UCSD-AML1 (cell line): ENCODE measurements around the gene POLK.
"Not testable (repeated sequence)": the region's sequence is repeated elsewhere in the genome, so short reads cannot be mapped to it uniquely, and the experiment has no call there.

Experiments
- DNase-seq: peaks from one replicate; lab custom pipeline; 2025; ENCODE audit not compliant: unreplicated experiment; lab: John Stamatoyannopoulos, UW

The POLK gene

DNA sequence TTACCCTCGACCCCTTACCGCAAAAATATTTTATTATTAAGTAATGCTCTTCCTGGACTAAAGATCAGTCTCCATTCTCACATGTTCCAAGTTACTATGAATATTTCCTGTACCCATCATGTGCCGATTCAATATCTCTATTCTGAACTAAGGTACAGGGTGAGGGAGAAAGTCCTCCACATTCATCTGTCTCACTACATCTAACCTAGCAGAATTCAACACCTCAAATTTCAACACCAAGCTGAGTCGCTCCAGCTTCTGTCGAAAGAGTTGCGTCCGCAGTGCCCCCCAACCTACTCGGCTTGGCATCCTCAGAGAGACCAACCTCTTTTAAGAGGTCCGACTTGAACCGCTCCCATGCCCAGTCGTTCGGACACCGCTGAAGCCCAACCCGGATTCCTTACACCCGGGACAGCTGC is 1.3 kb upstream of the POLK start:
- no peak for DNase-seq

DNA sequence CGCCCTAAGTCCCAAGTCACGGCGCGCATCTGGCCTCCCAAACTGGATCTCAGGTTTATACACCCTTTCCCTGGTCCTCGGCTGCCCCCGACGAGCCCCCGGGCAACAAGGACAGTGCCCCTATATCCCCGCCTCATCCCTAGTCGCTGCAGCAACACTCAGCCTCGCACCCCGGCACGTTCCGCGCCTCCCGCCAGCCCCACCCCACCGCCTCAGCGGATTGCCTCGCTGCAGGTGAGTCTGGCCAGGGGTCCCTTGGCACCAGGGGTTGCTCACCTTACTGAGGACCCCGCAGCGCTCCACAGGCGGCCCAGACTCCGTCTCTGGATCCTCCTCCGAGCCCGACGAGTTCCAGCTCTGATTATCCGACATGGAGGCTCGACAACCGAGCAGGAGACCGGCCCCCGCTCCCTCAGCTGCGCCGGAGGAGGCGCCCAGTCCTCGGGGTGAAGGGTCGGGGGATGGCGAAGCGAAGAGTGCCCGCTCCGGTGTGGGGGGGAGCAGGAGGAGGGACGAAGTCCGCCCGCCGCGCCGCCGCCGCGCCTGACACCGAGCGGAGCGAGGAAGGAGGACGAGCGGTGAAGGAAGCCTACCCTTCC is 756 bp upstream of the POLK start:
- peak; percentile 51 for DNase-seq

DNA sequence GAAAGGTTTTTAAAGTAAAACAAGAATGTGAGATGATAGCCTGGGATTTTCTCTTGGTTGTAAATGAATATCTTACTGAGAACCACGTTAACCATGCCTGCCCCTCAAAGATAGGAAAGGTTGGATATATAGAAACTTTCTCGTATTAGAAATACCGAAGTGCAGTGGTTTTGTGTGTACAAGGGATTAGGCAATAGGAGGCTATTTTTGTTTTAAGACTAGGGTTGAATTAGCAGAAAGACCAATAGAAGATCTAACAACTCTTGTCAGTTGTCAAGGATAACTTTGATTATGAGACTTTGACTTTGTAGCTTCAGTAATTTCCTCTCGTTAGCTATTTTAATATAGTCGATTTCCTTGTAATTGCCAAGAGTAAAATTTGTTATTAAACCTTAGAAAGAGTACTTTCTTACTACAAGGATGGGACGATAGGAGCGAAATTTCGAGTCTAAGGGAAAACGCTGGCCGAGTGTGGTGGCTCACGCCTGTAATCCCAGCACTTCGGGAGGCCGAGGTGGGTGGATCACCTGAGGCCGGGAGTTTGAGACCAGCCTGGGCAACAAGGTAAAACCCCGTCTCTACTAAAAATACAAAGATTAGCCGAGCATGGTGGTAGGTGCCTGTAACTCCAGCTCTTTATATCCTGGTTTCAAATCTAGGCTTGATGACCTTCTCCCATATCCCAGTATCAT is 838 bp downstream of the POLK start:
- no peak for DNase-seq

DNA sequence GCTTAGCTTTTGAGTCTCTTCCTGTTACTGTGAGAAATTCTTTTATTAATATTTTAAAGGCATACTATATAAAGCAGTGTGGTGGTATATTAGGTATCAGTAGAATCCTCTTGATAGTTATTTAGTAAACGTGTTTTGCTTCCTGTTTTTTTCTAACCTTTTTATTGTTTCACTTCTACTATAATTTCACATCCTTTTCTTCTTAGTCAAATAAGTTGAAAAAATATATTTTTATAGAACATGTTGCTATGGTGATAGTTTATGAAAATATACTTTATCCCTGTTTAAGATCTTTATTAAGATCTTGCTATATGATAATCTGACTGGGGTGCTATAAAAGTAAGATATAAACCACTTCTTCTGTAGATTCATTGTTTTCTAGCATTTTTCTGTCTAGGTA is 2.1 kb downstream of the POLK start:
- no peak for DNase-seq

DNA sequence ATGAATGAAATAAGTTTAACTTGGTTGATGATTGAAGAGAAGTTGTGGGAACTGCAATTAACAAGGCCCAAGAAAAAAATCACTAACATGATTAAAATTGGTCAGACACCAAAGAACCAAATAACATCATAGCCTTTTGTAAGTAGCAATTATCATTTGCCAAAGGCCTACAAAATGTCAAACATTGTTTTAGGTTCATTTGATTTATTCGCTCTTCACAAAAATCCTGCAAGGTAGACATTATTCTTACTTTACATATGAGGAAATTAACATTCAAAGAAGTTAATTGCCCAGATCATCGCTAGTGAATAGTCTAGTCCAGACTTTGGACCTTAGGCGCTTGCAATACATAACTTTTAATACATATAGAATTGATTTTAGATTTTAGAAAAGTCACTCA is 2.6 kb downstream of the POLK start:
- DNase-seq = no peak

DNA sequence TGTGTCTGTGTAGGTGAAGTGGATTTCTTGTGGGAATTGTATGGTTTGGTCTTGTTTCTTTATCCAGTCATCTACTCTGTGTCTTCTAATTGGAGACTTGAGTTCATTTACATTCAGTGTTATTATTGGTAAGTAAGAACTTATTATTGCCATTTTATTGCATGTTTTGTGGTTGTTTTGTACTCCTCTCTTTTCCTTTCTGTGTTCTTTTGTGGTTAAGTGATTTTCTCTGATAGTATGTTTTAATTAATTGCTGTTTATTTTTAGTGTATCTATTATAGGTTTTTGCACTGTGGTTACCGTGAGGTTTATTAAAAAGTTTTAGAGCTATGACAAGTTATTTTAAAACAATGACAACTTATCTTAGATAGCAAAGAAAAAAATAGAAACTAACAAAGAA is 8.1 kb downstream of the POLK start:
- no peak for DNase-seq

DNA sequence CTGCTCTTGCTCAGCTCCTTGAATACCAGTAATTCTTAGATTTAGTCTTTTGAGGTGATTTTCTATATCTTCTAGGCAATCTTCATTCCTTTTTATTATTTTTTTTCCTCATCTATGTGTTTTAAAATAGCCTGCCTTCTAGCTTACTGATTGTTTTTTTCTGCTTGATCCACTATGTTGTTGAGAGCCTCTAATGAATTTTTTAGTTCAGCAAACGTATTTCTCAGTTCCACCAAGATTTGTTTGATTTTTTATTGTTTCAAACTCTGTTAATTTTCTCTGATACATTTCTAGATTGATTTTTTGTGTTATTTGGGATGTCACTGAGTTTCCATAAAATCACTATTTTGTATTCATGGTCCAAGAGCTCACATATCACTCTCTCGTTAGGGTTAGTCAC is 9.5 kb downstream of the POLK start:
- no peak for DNase-seq

DNA sequence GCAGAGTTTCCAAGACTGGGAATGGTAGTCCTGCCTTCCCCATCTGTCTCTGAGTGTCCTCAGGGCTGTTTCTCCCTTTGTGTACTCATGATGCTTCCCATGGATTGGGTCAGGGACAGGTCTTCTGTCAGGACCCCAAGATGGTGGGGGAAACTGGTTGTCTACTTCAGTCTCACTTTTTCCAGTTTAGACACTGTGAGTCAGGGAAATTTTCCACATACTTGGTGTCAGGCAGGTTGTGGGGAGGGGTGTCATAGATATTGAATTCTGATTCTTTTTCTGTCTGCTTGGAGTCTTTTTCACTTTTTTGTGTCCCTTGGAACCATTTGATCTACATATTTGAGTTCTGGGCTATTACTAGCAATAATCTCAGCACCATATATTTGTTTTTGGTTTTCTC is 10.3 kb downstream of the POLK start:
- no peak for DNase-seq

DNA sequence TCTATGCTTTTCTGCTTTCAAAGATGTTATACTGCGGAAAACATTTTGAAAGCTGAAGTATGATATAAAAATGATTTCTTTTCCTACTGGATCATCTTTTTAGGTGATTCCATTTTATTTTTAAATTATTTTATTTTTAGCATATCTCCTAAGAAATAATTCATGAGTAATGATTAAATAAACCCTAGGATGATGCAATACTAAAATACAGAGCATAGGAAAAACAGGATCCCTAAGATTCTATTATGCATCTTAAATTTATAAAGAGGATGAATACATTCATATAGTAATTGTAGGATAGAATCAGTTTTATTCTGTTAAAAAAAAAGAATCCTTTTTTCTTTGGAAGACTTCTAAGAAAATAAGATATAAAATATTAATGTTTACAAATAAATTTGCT is 10.9 kb downstream of the POLK start:
- DNase-seq = no peak

DNA sequence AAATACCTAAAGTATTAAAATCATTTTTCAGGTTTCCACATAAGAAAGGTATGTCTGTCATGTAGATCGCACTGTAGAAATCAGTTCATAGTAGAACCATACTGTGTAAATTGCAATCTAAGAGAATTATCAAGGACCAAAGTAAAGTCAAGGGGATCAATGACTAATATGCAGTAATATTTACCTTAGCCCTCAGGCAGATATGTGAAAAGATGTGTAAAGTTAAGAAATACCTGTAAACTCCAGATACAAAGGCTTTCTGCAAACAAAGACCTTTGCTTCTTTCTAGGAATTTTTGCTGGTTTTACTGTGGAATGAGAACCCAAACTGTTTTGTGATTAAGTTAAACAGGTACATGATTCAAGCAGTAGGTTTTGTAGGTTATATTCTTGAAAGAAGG is 11.6 kb downstream of the POLK start:
- DNase-seq = no peak

DNA sequence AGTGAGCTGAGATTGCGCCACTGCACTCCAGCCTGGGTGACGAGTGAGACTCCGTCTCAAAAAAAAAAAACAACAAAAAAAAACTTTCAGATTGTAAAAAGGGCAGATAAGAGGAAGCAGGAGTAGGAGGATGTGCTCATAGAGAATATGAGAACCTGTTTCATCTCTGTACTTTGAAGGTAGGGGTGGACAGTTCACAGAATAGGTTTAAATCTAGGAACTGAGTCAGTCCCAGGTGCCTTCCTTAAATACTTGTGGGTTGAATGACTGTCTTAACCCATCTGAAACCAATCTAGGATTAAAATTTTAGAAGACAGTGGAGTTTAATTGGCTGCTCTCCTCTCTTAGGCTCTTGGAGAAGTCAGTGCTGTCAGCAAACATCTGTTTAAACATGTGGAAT is 12.4 kb downstream of the POLK start:
- no peak for DNase-seq

DNA sequence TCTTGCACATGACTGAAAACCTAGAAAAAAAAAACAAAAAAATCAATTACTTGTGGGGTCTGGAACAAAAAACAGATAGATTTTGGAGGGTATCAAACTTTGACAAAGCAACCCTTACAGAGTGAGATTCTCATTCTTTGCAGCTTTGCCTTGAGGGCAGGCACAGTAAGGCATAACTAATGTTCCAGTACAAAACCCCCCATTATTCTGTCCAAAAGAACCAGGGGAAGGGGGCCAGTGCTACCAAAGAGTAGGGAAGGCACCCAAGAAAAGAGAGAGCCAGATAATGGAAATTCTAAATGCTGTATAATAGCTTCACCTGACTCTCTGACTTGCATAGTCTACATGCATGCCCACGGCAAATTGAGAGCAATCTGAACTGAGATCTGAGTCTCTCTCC is 12.9 kb downstream of the POLK start:
- no peak for DNase-seq

DNA sequence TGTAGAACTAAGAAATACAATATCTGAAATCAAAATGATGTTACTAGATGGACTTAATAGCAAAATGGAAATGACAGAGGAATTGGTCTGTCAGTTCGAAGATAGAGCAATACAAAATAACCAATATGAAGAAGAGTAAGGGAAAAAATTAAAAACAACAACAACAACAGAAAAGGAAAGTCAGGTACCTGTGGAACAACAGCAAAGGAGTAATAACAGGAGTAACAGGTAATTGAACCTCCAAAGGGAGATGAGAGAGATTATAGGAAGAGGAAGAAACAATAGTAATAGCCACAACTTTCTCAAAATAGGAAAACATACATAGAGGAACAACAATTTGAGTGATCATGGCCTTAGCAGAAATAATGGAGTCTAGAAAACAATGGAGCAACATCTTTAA is 13.7 kb downstream of the POLK start:
- DNase-seq = no peak

DNA sequence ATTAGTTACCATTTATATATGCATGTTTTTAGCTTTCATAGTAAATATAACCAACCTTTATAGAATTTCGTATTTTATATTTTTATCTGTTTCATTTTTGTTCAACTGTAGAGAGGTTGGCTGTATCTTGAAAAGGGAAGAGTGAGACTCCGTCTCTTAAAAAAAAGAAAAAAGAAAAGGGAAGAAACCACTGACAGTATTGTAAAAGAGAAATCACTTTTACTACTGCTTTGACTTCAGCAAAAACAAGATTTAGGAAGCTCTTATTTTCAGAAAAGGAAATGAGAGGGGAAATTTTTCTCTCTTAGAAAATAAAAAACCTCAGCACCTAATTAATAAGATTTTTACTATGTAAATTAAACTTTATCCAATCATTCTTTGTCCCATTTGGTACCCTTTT is 14.4 kb downstream of the POLK start:
- no peak for DNase-seq

DNA sequence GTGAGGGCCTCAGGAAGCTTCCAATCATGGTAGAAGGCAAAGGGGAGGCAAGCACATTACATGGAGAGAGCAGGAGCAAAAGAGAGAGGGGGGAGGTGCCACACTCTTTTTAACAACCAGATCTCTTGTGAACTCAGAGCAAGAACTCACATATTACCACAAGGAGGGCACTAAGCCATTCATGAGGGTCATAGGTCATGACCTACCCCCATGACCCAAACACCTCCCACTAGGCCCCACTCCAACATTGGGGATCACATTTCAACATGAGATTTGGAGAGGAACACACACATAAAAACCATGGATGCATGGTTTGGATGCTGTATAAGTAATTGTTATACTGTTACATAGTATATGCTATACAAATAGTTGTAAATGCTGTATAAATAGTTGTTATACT is 17.5 kb downstream of the POLK start:
- no peak for DNase-seq

DNA sequence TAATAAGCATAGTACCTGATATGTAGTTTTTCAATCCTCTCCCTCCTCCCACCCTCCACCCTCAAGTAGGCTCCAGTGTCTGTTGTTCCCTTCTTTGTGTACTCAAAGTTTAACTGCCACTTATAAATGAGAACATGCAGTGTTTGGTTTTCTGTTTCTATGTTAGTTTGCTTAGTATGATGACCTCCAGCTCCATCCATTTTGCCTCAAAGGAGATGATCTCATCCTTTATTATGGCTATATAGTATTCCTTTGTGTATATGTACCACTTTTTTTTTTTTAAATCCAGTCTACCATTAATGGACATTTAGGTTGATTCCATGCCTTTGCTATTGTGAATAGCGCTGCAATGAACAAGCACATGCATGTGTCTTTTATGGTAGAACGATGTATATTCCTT is 20.5 kb downstream of the POLK start:
- no peak for DNase-seq

DNA sequence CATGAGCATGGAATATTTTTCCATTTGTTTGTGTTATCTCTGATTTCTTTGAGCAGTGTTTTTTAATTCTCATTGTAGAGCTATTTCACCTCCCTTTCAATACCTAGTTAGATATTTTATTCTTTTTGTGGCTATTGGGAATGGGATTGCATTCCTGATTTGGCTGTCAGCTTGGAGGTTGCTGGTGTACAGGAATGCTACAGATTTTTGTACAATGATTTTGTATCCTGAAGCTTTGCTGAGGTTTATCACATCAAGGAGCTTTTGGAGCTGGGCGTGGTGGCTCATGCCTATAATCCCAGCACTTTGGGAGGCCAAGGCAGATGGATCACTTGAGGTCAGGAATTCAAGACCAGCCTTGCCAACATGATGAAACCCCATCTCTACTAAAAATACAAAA is 22.0 kb downstream of the POLK start:
- DNase-seq = not testable (repeated sequence)

DNA sequence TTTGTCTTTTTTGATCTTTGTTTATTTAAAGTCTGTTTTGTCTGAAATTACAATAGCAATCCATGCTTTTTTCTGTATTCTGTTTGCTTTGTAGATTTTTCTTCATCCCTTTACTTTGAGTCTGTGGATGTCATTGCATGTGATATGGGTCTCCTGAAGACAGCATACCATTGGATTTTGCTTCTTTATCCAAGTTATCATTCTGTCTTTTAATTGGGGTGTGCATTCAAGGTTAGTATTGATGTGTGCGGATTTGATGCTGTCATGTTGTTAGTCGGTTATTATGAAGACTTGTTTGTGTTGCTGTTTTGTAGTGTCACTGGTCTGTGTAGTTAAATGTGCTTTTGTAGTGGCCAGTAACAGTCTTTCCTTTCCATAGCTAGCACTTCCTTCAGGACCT is 23.0 kb downstream of the POLK start:
- DNase-seq = no peak

DNA sequence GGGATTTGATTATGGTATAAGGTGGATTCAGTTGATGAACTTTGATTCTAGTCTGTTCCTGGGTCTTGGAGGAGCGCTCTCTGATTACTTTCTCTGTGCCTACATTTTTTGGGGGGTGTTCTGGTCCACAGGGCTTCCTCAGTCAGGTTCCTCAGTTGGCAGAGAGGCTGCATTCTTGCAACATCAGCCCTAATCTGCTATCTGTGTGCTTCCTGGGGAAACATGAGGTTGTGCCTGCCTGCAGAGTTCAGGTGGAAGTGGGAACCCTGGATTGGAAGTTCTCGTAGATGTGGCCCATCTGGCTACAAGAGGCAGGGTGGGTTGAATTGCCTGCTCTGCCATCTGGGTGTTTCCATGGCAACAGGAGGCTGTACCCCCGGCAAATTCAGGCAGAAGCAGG is 24.5 kb downstream of the POLK start:
- DNase-seq = no peak

DNA sequence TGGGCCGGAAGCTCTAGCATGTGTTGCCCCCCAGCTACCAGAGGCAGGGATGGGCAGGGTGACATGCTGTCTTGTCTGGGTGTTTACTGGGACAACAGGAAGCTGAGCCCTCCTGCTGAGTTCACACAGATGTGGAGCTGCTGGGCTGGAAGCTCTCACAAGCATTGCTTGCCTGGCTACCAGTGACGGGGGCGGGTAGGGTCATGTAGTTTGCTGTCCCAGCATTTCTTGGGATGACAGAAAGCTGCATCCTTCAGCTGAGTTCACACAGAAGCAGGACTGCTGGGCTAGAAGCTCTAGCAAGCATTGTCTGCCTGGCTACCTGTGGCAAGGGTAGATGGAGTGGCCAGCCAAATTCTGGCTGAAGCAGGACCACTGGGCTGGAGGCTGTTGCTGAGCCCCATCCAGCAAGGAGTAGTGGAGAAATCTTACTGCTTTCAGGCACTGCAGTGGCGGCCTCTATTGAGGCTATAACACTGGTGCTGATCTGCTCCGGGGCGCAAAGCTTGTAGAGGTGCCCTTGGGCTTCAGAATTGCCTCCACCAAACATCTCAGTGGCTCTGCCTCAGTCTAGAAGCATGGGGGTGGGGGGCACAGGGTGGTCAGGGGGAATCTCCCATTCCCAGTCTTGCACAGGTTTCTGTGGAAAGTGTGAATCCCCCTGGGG is 25.1 kb downstream of the POLK start:
- no peak for DNase-seq

DNA sequence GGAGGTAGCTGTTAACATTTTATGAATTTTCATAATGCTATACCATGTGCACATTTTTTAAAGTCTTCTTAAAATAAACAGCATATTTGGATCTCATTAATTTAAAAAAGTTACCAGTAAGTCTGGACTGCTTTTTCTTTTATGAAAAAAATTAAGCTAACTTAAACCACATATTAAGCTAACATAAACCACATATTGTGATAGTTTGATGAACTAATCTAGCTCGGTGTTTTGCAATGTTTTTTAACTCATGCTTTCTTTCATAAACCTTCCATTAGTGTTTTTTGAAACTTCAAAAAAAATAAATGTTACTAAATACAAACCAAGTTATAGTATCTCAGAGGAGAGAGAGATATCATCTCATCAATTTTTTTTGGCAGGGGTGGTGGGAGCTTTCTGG is 26.5 kb downstream of the POLK start:
- DNase-seq = no peak

DNA sequence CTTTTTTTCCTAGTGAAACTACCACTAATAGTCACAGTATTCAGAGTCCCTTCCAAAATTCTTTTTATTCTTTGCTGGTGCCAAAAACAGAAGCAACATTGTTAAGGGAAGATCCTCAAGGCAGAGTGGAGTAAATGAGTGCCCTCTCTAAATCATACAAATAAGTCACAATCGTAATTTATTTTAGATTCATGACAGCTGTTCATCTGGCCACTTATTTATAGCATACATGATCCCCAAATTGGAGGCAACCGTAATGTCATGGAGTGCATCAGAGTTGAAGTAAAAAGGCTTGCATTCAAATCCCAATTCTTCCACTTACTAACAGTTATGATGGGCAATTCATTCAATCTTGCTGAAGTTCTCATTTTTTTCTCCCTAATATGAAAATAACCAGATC is 33.4 kb downstream of the POLK start:
- no peak for DNase-seq

DNA sequence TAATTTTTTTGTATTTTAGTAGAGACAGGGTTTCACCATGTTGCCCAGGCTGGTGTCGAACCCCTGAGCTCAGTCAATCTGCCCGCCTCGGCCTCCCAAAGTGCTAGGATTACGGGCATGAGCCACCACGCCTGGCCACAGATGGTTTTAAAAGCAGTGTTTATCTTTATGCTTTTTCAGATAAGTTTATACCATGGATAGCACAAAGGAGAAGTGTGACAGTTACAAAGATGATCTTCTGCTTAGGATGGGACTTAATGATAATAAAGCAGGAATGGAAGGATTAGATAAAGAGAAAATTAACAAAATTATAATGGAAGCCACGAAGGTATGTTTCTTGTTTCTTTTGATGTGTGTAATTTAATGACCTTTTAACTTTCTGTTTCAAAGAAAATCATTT is 35.1 kb downstream of the POLK start:
- DNase-seq = no peak
